SW 1271 (cell line): ENCODE results near the gene GOLGA8R.
"Not testable (repeated sequence)": the region's sequence is repeated elsewhere in the genome, so short reads cannot be mapped to it uniquely, and the experiment has no call there.

Experiments used
- DNase-seq, 2 experiments: peaks; one replicate each; lab custom pipeline; 2025; lab: John Stamatoyannopoulos, UW

Gene GOLGA8R, protein sequence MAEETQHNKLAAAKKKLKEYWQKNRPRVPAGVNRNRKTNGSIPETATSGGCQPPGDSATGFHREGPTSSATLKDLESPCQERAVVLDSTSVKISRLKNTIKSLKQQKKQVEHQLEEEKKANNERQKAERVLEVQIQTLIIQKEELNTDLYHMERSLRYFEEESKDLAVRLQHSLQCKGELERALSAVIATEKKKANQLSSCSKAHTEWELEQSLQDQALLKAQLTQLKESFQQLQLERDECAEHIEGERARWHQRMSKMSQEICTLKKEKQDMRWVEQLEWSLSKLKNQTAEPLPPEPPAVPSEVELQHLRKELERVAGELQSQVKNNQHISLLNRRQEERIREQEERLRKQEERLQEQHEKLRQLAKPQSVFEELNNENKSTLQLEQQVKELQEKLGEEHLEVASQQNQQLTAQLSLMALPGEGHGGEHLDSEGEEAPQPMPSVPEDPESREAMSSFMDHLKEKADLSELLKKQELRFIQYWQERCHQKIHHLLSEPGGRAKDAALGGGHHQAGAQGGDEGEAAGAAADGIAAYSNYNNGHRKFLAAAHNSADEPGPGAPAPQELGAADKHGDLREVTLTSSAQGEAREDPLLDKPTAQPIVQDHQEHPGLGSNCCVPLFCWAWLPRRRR

DNA sequence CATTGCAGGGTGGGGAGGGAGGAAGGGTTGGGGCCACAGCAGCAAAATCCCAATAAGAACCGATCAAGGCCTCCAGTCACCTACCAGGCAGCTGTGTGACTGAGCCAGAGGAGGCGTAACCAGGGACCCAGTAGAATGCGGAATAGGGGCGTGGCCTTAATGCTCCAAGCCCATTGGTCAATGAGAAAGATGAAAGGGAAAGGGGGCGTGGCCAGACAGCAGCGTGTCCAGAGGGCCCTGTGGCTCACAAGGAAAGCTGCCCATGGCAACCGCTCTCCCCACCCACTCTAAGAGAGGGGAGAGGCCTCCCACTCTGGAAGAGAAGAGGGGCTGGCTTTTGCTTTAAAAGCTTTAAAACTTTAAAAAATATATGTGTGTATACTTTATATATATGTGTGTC, at the start of gene GOLGA8R:
GOLGA8R (minus strand) TSS at position 101 of the 400 bp plus-strand sequence; CDS start at position 3, 98 bp downstream.
- not testable (repeated sequence) for DNase-seq

DNA sequence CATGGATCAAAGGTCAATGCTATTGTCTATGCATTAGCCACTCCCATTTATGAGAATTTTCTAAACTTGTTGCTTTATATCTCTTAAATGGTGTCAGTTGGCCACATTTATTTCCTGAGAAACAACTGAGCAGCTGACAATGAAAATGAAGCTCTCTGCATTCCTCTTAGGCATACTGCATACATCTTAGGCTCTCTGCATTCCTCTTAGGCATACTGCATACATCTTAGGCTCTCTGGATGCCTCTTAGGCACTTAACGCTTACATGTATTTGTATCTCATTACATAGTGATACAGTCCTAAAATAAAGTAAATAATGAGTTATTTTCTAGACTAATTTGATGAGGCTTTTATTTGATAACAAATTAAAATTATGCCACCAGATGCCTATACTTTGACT, 49.8 kb upstream of the GOLGA8R start:
- DNase-seq = not testable (repeated sequence)

DNA sequence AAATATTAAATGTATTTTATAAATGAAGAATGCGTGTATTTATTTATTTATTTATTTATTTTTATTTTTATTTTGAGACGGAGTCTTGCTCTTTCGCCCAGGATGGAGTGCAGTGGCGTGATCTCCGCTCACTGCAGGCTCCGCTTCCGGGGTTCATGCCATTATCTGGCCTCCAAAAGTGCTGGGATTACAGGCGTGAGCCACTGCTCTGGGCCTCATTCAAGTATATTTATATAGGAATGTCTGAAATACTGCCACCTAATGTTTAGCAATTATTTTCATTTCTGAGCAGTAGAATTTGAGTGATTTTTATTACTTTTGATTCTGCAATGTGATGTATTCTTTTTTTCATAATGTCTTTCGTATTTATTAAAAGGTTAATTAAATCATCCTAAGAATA, 48.1 kb upstream of the GOLGA8R start:
- not testable (repeated sequence) for DNase-seq

DNA sequence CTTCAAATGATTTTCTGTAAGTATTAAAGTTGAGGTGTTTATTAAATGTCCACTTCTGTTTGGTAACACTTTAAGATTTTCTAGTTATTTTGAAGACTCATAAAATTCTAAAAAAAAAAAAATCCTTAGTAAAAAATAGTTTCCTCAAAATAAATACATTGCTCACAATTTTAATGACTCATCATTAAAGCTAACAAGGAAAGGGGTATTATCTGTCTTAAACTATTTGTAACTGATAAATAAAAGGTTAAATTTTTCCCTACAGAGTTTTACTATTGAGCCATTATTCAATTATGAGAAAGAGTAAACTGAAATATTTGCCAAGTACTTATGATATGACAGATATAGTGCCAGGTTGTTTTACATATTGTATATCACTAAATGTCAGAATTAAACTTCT, 38.6 kb upstream of the GOLGA8R start:
- not testable (repeated sequence) for DNase-seq

DNA sequence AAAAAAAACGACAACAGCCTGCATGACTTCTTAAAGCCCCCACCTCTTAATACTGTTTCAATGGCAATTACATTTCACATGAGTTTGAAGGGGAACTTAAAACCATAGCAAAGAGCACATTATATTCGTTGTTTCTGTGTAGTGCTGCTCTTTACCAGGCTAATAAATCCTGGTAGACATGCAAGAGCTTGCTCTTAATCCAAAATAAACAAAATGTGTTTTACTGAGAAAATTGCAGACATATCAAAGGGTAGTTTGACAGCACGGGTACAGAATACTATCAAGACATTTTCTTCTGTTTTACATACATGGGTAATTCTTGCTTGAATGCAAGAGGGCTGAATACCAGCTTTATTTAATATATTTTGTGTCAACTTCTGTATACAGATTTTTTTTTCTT, 24.3 kb upstream of the GOLGA8R start:
- not testable (repeated sequence) for DNase-seq

DNA sequence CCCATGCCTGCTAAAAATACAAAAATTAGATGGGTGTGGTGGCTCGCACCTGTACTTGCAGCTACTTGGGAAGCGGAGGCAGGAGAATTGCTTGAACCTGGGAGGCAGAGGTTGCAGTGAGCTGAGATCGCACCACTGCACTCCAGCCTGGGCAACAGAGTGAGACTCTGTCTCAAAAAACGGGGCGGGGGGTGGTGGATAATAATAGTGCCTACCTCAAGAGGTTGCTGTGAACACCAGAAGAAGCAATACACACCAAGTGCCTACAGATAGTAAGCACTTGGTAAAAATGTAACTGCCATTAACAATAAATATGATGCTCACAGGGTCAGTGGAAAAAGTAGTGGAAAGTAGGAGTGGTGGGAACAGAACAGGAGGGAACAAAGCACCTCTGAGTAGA, 21.8 kb upstream of the GOLGA8R start:
- not testable (repeated sequence) for DNase-seq

DNA sequence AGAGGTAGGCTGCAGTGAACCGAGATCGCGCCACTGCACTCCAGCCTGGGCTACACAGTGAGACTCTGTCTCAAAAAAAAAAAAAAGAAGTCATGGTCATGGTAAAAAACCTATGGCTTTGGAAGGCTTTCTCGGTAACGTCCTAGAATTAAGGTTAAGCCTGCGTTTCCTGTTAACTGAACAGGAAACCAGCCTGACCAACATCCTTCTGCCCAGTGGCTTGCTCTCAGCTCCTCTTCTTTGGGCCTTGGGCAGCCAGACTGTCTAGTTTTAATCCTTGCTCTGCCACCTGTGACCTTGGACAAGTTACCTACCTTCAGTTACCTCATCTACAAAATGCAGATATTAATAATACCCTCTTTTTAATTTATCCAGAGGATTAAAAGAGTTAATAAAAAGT, 6.7 kb upstream of the GOLGA8R start:
- not testable (repeated sequence) for DNase-seq

DNA sequence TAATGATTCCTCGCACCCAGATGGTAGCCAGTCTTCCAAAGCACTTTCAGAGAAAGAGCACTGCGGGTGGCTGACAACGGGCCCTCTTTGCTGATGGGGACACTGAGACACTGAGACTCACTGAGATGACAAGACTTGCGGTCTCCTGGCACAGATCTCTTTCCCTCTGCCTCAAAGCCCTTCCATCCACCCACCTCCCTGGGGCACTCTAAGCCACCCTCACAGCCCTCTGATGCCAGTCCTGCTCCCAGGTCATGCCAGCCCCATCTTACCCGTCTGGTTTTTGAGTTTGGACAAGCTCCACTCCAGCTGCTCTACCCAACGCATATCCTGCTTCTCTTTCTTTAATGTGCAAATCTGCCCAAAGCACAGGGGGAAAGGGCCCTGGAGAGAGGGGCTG, 6.4 kb downstream of the GOLGA8R start:
- not testable (repeated sequence) for DNase-seq

DNA sequence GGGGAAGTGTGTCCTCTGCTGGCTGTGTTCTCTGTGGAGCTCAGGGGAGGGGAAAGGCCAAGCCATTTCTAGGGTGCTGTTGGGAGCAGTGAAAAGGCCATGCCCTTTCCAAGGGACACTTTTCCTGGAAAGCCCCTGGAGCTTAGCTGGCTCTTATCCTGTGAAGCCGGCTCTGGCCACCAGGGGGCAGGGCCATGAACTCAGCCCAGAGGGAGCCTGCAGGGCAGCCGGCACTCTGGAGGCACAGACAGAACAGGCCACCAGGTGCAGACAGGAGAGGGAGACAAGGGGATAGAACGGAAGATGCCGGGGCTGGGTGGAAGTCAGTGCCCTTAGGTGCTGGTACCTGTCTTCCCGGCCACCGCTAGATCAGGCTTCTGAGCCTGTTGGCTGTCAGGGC, 15.1 kb downstream of the GOLGA8R start:
- DNase-seq = not testable (repeated sequence)

DNA sequence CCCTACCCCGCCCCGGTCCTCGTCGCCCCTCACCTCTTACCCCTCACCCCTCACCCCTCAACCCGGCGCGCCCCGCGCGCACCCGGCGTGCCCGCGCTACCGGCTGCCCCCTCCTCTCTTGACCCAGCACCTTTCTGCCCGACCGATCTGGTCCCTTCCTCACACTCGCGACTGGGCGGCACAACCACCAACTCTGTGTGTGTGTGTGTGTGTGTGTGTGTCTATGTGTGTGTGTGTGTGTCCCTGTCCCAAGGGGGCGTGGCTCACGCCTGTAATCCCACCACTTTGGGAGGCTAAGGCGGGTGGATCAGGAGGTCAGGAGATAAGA, 20.4 kb downstream of the GOLGA8R start:
- not testable (repeated sequence) for DNase-seq

DNA sequence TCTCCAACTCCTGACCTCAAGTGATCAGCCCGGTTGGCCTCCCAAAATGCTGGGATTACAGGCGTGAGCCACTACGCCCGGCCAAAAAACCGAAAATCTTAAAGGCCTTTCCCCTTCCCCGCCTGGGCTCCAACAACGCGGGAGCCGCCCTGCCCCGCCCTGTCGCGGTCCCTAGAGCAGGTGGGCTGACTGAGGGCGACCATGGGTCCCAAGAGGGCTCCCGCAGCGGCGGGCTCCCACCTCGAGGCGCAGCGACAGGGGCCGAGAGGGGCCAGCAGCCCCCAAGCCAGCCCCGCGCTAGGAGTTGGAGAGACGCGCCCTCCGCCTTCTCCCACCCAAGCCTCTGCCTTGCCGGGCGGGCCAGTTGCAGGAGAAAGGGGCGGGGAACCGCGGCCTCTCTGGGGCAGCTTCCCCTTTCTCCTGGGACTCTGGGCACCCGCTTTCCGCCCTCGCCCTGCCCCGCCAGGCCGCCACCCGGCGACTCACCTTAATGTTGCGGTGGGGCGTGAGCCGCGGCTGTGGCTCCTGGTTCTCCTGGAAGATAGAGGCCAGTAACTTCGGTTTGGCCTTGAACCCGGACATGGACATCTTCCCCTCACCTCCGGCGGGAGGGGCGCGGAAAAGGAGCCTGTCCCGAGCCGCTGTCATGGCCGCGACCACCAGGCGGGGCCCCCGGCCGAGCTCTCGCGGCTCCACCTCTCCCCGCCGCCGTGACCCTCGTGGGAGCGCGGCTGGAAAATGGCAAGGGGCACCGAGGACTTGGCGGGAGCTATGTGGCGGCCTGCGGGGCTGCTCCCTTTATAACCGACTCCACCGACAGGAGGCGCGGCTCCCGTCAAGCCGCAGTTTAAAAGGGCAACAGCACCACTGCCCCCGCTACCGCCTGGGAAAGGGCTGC, 21.0 kb downstream of the GOLGA8R start, which contains the start of gene CHRFAM7A:
CHRFAM7A (minus strand) TSS at position 775 of the 898 bp plus-strand sequence. CDS start 10,189 bp downstream, outside the sequence.
- not testable (repeated sequence) for DNase-seq

DNA sequence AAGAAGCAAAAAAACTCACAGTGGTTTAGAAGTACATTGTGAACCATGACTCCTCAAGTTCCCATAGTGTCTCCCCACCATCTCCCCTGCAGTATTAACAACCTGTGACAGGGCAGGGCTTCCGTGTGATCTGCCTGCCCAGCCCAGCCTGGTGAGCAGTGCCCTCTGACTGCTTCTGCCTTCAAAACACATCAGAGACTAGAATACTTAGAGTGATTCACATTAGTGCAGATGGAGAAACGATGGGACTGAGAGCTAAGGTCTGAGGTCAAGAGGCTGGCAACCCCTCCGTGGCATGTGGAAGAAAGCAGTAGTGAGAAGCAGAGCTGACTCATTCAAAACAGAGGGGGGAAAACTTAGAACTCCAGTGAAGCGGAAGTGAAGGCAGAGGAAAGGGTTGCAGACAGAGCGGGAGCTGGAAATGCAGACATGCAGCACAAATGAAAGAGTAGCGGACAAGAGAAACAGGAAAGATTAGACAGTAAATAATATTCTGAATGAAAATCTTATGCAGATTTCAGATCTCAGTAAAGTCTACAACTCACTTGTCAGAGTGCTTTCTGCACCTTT, 27.7 kb downstream of the GOLGA8R start:
- not testable (repeated sequence) for DNase-seq

DNA sequence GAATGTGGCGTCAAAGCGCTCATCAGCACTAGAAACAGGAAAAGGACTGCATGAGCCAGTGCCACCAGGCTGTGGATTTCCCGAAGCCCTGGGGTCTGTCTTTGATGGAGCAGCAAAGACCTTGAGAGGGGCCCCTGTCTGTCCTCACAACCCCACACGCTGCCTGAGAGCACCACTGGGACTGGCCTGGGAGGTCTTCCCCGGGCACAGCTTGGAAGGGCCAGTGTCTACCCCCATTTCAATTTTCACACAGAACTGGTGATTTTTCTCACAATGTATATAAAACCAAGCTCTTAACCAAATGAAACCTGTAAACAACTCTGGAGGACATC, 37.0 kb downstream of the GOLGA8R start:
- not testable (repeated sequence) for DNase-seq

DNA sequence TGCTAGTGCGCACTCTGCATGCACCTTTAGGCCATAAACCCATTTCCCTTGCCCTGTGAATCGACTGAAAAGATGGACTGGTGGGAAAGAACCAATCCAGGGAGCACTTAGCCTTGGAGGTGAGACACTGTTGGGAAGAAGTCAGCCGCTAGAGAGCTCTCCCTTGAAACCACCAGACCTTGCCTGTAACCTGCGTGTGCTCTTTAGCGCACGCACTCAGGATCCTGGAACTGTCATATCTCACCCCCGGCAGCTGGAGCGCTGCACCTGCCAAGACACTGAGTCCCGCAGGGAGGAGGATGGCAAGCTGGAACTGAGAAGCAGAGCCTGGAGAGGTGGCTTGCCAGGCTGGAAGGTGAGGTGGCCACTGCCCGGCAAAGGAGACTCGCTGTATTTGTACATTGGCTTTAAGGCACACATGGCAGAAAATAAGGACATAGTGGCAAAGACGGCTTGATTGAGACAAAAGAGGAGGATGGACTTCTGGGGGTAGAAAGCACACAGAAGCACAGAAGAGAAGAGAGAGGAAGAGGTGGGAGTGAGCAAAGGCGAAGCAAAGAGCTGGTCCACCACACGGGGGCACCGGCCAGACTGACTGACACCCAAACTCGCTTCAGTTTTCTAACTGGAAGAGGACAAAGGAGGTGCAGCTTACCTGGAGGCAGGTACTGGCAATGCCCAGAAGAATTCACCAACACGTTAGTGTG, 37.5 kb downstream of the GOLGA8R start:
- not testable (repeated sequence) for DNase-seq

DNA sequence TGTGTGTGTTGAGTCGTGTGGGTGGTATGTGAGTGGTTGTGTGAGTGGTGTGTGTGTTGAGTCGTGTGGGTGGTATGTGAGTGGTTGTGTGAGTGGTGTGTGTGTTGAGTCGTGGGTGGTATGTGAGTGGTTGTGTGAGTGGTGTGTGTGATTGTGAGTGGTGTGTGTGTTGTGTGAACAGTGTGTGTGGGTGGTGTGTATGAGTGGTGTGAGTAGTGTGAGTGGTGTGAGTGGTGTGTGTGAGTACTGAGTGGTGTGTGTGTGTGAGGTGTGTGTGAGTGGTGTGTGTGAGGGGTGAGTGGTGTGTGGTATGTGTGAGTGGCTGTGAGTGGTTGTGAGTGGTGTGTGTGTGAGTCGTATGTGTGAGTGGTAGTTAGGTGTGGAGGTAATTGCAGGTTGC, 38.2 kb downstream of the GOLGA8R start:
- not testable (repeated sequence) for DNase-seq

DNA sequence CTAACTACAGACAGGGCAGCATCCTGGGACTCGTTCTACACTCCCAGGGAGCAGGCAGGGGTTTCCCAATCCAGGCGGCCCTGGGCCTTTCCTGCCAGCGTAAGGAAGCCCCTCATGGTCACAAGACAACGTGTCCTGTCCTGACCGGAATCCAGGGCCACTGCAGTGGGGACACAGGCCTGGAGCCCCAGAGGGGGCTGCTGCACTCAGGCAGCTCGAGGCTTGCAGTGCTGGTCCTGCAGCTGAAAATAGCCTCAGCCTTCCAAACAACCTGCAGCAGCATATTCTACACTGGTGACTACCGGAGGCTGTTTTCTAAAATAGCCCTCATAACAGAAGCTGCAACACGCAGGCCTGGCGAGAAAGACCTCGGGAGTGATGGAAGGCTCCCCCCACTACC, 39.2 kb downstream of the GOLGA8R start:
- not testable (repeated sequence) for DNase-seq

DNA sequence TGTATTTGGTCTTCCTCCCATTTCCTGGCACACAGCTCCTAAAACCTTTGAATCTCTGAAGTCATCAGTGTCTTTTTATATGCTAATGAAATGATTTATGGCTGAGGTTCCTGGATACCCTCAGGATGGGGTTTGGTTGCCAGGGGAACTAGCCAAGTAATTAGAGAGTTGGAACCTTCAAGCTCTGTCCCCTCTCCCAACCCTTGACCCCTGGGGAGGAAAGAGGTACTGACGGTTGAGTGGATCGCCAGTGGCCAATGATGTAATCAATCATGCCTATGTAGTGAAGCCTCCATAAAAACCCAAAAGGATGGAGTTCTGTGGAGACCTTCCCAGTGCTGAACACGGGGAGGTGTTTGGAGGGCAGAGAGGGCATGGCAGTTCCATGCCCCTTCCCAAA, 45.8 kb downstream of the GOLGA8R start:
- not testable (repeated sequence) for DNase-seq

DNA sequence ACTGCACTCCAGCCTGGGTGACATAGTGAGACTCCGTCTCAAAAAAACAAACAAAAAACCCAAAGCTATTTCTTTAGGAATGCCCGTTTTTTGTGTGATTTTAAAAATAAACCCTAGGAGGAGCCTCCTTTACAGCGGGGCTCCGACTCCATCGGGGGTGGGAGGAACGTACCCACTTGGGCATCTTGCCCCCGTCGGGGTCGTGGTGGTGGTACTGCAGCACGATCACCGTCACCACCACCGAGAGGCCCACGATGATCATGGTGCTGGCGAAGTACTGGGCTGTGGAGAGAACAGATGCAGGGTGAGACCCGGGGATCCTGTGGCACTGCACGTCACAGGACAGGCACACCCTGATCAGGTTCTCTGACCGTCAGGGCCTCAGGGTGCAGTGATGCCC, 46.8 kb downstream of the GOLGA8R start:
- not testable (repeated sequence) for DNase-seq

DNA sequence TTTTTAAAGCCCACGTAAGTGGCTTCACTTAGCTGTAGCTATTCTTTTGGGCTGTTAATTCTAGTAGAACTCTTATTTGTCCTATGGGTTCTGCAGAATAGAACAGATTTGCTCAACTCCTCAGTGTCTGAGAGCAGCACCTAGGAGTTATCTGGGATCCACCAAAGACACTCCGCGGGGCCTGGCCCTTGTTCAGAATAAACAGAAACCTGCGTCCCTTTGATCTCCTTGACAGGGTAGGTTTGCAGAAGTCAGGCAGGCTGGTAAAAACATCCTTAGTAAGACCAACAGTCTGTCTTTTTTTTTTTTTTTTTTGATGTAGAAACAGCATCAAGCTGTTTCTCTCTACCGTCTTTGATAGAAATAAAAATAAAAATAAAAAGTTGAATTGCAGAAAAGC, 52.7 kb downstream of the GOLGA8R start:
- DNase-seq = not testable (repeated sequence)

DNA sequence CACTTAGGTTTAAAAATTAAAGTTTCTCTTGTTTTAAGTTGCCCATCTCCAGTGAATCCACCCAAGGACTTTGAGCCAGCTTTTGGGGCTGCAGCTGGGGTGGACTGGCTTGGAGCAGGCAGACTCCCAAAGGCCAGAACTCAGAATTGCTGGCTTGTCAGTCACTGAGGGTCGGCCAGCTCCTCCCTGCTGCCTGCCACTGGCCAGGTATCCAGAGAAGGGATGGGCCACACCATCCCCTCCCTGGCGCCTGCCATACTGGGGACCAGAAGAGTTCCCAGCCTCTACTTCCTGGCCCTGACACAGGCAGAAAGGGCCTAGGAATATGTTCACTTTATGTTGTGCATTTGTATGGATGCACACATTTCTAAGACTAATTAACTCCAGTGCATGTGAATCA, 53.1 kb downstream of the GOLGA8R start:
- not testable (repeated sequence) for DNase-seq

DNA sequence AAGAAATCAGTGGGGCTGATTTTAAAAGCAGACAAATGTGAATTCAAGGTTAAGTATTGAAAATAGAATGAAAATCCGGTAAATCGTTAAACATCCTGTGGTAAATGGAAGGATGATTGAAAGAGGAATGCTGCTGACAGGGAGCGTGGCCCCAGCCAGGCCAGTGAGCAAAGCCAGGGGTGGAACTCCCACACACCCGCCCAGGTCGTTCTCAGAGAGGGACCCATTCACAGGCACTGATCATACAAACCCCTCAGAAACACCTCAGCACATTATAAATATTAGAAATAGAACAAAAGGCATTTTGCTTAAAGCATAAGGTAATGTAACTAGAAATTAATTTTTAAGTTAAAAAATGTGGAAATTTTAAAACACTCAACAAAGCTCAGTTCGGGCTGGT, 59.0 kb downstream of the GOLGA8R start:
- not testable (repeated sequence) for DNase-seq
